GM12878 (cell line): ENCODE measurements around the gene BTF3. TPM values are rescaled to one million over a fixed set of nuclear protein-coding genes. Genes with fewer than 3 reads are reported as not detected.
"Not testable (repeated sequence)": the region's sequence is repeated elsewhere in the genome, so short reads cannot be mapped to it uniquely, and the experiment has no call there.

Experiments
- ATAC-seq: fragments of 200-7000 bp; cut with Tn5 transposase; 3 replicates; pipeline ENCODE4 v1.9.1; 2020; ENCODE audit warnings: mild to moderate bottlenecking, moderate library complexity
- BruUV-seq: library from RNA; stranded (reverse); fragments of 400-500 nt; replicated peaks from 2 replicates; lab custom pipeline; 2021; lab: Mats Ljungman, UMichigan
- CTCF ChIA-PET: fragments of 300-600 bp; sonication (Branson Sonifier 250); formaldehyde crosslinking; extraction: SDS; loops from one replicate; lab custom pipeline; 2021; ENCODE audit warnings: inconsistent platforms; lab: Yijun Ruan, JAX
- POLR2A ChIA-PET: fragments of 350-600 bp; formaldehyde crosslinking; extraction: SDS; loops from one replicate; lab custom pipeline; 2021; ENCODE audit warnings: inconsistent platforms; lab: Charles Lee
- RAD21 ChIA-PET: fragments of 300-600 bp; sonication (Branson Sonifier 250); formaldehyde crosslinking; loops from one replicate; lab custom pipeline; 2023; ENCODE audit warnings: antibody characterized with exemption; ENCODE audit not compliant: unreplicated experiment; lab: Charles Lee
- SMC1A ChIA-PET: fragments of 300-600 bp; sonication (Branson Sonifier 250); formaldehyde crosslinking; loops from one replicate; lab custom pipeline; 2023; ENCODE audit not compliant: unreplicated experiment, uncharacterized antibody; lab: Charles Lee
- DNase-seq: peaks from one replicate; pipeline ENCODE4 v3.0.0-alpha.2; 2011; ENCODE audit warnings: low read depth, low spot score
- FAIRE-seq: peaks from 3 replicates; lab custom pipeline; 2011; peaks lifted over from hg19 to GRCh38; lab: Jason Lieb, UNC
- H2AFZ ChIP-seq: 2 replicates; pipeline ENCODE4 v1.6.0; 2011; ENCODE audit warnings: low read depth, low read length, control low read depth; ENCODE audit not compliant: control insufficient read depth
- H3K27ac ChIP-seq: 2 replicates; pipeline ENCODE4 v1.5.1; 2011; ENCODE audit warnings: control low read depth; ENCODE audit not compliant: control insufficient read depth, insufficient read depth
- H3K27me3 ChIP-seq, 2 experiments: replicated peaks in 1 of 2; 2 replicates each; pipeline versions ENCODE4 v1.6.0 to v1.6.1; 2011; ENCODE audit warnings: low read length in 1 of 2; ENCODE audit not compliant: control insufficient read depth in 2 of 2, insufficient read depth in 2 of 2
- H3K36me3 ChIP-seq, 2 experiments: 2 replicates each; pipeline ENCODE4 v1.5.1; 2011; ENCODE audit warnings: low read length in 1 of 2; ENCODE audit not compliant: control insufficient read depth in 2 of 2, insufficient read depth in 2 of 2
- H3K4me1 ChIP-seq: 2 replicates; pipeline ENCODE4 v1.6.1; 2011; ENCODE audit warnings: mild to moderate bottlenecking, low read length, moderate library complexity, mixed read lengths; ENCODE audit not compliant: control insufficient read depth, insufficient read depth
- H3K4me2 ChIP-seq: 2 replicates; pipeline ENCODE4 v1.6.0; 2011; ENCODE audit warnings: control low read depth; ENCODE audit not compliant: control insufficient read depth, insufficient read depth
- H3K4me3 ChIP-seq: fragments of 200-600 bp; sonication (generic); 2 replicates; pipeline ENCODE4 v1.5.1; 2016
- H3K79me2 ChIP-seq: 2 replicates; pipeline ENCODE4 v1.6.0; 2011; ENCODE audit warnings: low read length; ENCODE audit not compliant: control insufficient read depth, insufficient read depth
- H3K9ac ChIP-seq: 2 replicates; pipeline ENCODE4 v1.8.0; 2011; ENCODE audit warnings: low read length, control low read depth, mixed read lengths; ENCODE audit not compliant: control insufficient read depth, insufficient read depth
- H3K9me3 ChIP-seq: replicated peaks from 3 replicates; pipeline ENCODE4 v1.5.1; 2011; ENCODE audit warnings: mild to moderate bottlenecking, low read length; ENCODE audit not compliant: control insufficient read depth, insufficient read depth
- H4K20me1 ChIP-seq: 2 replicates; pipeline ENCODE4 v1.6.0; 2011; ENCODE audit not compliant: control insufficient read depth, insufficient read depth
- CHD1 ChIP-seq: IDR thresholded peaks from 2 replicates; pipeline ENCODE4 v1.6.1; 2012; ENCODE audit warnings: low read depth, low read length, improper control_type of control experiment
- DPF2 ChIP-seq: fragments of 450-650 bp; IDR thresholded peaks from 2 replicates; pipeline ENCODE4 v1.6.1; 2017; ENCODE audit warnings: mild to moderate bottlenecking
- EP300 ChIP-seq, 2 experiments: fragments of 150-350 bp in 1 of 2; IDR thresholded peaks; 2 replicates each; pipeline ENCODE4 v1.6.1; 2011 to 2012; ENCODE audit warnings: low read depth in 2 of 2, low read length in 2 of 2, borderline replicate concordance in 1 of 2, improper control_type of control experiment in 1 of 2, inconsistent platforms in 1 of 2; ENCODE audit not compliant: control insufficient read depth in 1 of 2
- IRF4 ChIP-seq: IDR thresholded peaks from 2 replicates; pipeline ENCODE4 v1.6.1; 2011; ENCODE audit warnings: low read depth, low read length
- NR2C2 ChIP-seq: IDR thresholded peaks from 2 replicates; pipeline ENCODE4 v1.6.1; 2011; ENCODE audit warnings: borderline replicate concordance, low read depth; ENCODE audit not compliant: control insufficient read depth, insufficient read length
- RUNX3 ChIP-seq: IDR thresholded peaks from 2 replicates; pipeline ENCODE4 v1.6.1; 2012; ENCODE audit warnings: low read length, inconsistent platforms
- SREBF1 ChIP-seq: IDR thresholded peaks from 2 replicates; pipeline ENCODE4 v1.6.1; 2012; ENCODE audit warnings: mild to moderate bottlenecking, low read length
- TCF7 ChIP-seq: IDR thresholded peaks from 2 replicates; pipeline ENCODE4 v1.6.1; 2014; ENCODE audit warnings: antibody characterized with exemption, borderline replicate concordance
- WGBS: methylation state at CpG from one replicate; pipeline ENCODE4 v1.1.6; 2016; ENCODE audit warnings: low lambda C conversion rate; ENCODE audit not compliant: insufficient replicate concordance, insufficient coverage; ENCODE audit errors: missing lambda C conversion rate; 5-methylcytosine and 5-hydroxymethylcytosine counted together
- in situ Hi-C: fragments of 300-500 bp; cut with MboI; formaldehyde crosslinking; loops from 9 replicates; pipeline ENCODE4 v1.14.3; 2018; ENCODE audit warnings: mixed read lengths
- intact Hi-C: fragments of 100-400 bp; cut with micrococcal nuclease; formaldehyde crosslinking; loops from one replicate; pipeline ENCODE4 v1.14.2; 2022; ENCODE audit not compliant: unreplicated experiment
- polyA plus RNA-seq, 11 experiments: library from polyadenylated mRNA; depleted of rRNA in 4 of 11; unstranded in 6 of 11; stranded (reverse) in 5 of 11; fragments of >200 nt; fragmentation: Nextera tagmentation in 4 of 11; fragmentation: Illumina TruSeq in 1 of 11; extraction: Ambion mirVana in 4 of 11; extraction: Trizol in 1 of 11; gene quantifications; 1 replicate in 1 of 11; 2 replicates in 10 of 11; pipeline versions ENCODE4 v1.2.1 to v1.2.3, GENCODE V29; 2011 to 2016; ENCODE audit warnings: inconsistent platforms in 2 of 11, missing spikeins in 2 of 11, low read depth in 1 of 11
- total RNA-seq, 4 experiments: library from RNA; depleted of rRNA in 3 of 4; stranded (reverse); fragments of >200 nt in 3 of 4; fragmentation: Illumina TruSeq in 1 of 4; extraction: Trizol in 1 of 4; gene quantifications; 2 replicates each; pipeline versions ENCODE4 v1.2.1 to v1.2.3, GENCODE V29; 2013 to 2021
- TF ChIP-seq, protein P1 (sequence below): fragments of 450-650 bp; formaldehyde crosslinking; IDR thresholded peaks from 2 replicates; pipeline ENCODE4 v1.4.0; 2022; ENCODE audit warnings: mild to moderate bottlenecking, moderate library complexity
- TF ChIP-seq, protein P2 (sequence below): IDR thresholded peaks from 2 replicates; pipeline ENCODE4 v1.6.1; 2011; ENCODE audit warnings: mild to moderate bottlenecking, low read depth, low read length, moderate library complexity; ENCODE audit not compliant: insufficient replicate concordance
- TF ChIP-seq, protein P3 (sequence below): fragments of 450-650 bp; IDR thresholded peaks from 2 replicates; pipeline ENCODE4 v1.6.1; 2016; ENCODE audit warnings: mild to moderate bottlenecking

BTF3 gene
- total and polyA plus RNA-seq, 10 of the 15 experiments (the other 5 are each of a cell fraction or from before 2014, with no cell fraction given): 492 to 1,650 (median 904) TPM

DNA sequence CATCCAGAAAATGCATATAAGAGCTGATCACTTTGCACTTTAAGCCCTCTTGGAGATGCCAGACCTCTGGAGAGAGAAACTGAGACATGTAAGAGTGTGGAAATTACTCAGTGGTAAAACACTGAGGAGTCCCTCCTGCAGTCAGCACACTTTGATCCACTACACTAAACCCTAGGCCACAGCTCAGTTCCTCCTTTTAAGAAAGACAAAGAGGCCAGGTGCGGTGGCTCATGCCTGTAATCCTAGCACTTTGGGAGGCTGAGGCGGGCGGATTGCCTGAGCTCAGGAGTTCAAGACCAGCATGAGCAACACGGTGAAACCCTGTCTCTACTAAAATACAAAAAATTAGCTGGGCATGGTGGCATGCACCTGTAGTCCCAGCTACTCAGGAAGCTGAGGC is 11.0 kb upstream of the BTF3 start:
- H3K9me3 ChIP-seq, H3K27ac ChIP-seq, H2AFZ ChIP-seq, intact Hi-C loops, DNase-seq, H3K27me3 ChIP-seq, H3K9ac ChIP-seq, H3K4me2 ChIP-seq, in situ Hi-C loops, ATAC-seq, H3K4me3 ChIP-seq, H3K79me2 ChIP-seq, FAIRE-seq, H3K4me1 ChIP-seq, BruUV-seq, H4K20me1 ChIP-seq, H3K36me3 ChIP-seq: not testable (repeated sequence)
- ChIA-PET POLR2A (interaction anchor here (0.5 kb wide), 1 partner anchor 13 kb away, joined by 3 read pairs; no protein-coding TSS in a partner anchor), SMC1A (interaction anchor here (1.1 kb wide), 1 partner anchor 312 kb away, joined by 3 read pairs; no protein-coding TSS in a partner anchor), RAD21 (interaction anchor here (1.2 kb wide), 1 partner anchor 16 kb away, joined by 3 read pairs; no protein-coding TSS in a partner anchor), CTCF (interaction anchor here (0.9 kb wide), 1 partner anchor 31 kb away, joined by 3 read pairs; no protein-coding TSS in a partner anchor)
- WGBS: 69% methylated on average over 4 of the region's 4 CpGs

DNA sequence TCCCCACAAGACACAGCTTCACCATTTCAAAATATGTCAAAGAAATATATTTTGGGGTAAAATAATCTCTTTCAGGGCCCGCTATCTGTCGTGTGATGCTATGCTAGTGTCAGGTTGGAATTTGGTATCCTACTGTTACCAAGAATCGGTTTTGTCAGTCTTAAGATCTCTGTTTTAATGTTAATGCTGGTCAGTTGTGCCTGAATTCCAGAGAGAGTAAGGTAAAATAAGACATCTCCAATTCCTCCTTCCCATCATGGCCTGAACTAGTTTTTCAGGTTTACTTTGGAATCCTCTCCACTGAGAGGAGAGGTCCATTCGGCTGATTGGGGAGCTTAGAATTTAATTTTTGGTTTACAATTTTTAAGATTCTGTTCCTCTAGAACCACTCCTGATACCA is 10.4 kb upstream of the BTF3 start:
- ChIA-PET RAD21 (no interaction called here), CTCF (interaction anchor here (1.2 kb wide), 1 partner anchor 9 kb away, joined by 3 read pairs; no protein-coding TSS in a partner anchor), SMC1A (interaction anchor here (1.1 kb wide), 1 partner anchor 312 kb away, joined by 3 read pairs; no protein-coding TSS in a partner anchor), POLR2A (interaction anchor here (0.5 kb wide), 1 partner anchor 14 kb away, joined by 3 read pairs; no protein-coding TSS in a partner anchor)
- intact Hi-C loops (no loop called here), in situ Hi-C loops (no loop called here)
- ATAC-seq (no peak), DNase-seq (no peak), FAIRE-seq (no peak)
- H3K79me2 ChIP-seq: no peaks in the 10 kb centered on the region
- no TSS peak for BruUV-seq
- no peak overlapping the region for H2AFZ ChIP-seq
- WGBS: 57% methylated on average over 4 of the region's 4 CpGs
- no peaks in the 10 kb centered on the region for H4K20me1 ChIP-seq
- no peaks in the 10 kb centered on the region for H3K9me3 ChIP-seq
- H3K4me1 ChIP-seq: no peaks in the 10 kb centered on the region
- peaks cover 0 to 4% of the 10 kb centered on the region in 2 experiments; a peak in 2 of 4 replicates for H3K27me3 ChIP-seq
- H3K4me3 ChIP-seq: no peak overlapping the region
- H3K4me2 ChIP-seq: no peak overlapping the region
- no peak overlapping the region for H3K9ac ChIP-seq
- H3K27ac ChIP-seq: no peak overlapping the region
- TF ChIP-seq IRF4: no peak
- TF ChIP-seq, protein P1, sequence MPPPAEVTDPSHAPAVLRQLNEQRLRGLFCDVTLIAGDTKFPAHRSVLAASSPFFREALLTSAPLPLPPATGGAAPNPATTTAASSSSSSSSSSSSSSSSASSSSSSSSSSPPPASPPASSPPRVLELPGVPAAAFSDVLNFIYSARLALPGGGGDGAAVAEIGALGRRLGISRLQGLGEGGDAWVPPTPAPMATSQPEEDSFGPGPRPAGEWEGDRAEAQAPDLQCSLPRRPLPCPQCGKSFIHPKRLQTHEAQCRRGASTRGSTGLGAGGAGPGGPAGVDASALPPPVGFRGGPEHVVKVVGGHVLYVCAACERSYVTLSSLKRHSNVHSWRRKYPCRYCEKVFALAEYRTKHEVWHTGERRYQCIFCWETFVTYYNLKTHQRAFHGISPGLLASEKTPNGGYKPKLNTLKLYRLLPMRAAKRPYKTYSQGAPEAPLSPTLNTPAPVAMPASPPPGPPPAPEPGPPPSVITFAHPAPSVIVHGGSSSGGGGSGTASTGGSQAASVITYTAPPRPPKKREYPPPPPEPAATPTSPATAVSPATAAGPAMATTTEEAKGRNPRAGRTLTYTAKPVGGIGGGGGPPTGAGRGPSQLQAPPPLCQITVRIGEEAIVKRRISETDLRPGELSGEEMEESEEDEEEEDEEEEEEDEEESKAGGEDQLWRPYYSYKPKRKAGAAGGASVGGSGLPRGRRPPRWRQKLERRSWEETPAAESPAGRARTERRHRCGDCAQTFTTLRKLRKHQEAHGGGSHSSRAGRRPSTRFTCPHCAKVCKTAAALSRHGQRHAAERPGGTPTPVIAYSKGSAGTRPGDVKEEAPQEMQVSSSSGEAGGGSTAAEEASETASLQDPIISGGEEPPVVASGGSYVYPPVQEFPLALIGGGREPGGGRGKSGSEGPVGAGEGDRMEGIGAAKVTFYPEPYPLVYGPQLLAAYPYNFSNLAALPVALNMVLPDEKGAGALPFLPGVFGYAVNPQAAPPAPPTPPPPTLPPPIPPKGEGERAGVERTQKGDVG: no peak
- TF ChIP-seq CHD1: no peak
- TF ChIP-seq DPF2: no peak
- TF ChIP-seq EP300 (IDR thresholded peaks at IDR 0.05; ENCODE audit: borderline replicate concordance in 1 of 2, control insufficient read depth in 1 of 2, low read depth in 2 of 2, low read length in 2 of 2): no peak
- TF ChIP-seq SREBF1: no peak
- TF ChIP-seq TCF7: no peak
- TF ChIP-seq NR2C2: no peak
- TF ChIP-seq, protein P2, sequence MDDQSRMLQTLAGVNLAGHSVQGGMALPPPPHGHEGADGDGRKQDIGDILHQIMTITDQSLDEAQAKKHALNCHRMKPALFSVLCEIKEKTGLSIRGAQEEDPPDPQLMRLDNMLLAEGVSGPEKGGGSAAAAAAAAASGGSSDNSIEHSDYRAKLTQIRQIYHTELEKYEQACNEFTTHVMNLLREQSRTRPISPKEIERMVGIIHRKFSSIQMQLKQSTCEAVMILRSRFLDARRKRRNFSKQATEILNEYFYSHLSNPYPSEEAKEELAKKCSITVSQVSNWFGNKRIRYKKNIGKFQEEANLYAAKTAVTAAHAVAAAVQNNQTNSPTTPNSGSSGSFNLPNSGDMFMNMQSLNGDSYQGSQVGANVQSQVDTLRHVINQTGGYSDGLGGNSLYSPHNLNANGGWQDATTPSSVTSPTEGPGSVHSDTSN: no peak
- no peak for TF ChIP-seq RUNX3
- TF ChIP-seq, protein P3, sequence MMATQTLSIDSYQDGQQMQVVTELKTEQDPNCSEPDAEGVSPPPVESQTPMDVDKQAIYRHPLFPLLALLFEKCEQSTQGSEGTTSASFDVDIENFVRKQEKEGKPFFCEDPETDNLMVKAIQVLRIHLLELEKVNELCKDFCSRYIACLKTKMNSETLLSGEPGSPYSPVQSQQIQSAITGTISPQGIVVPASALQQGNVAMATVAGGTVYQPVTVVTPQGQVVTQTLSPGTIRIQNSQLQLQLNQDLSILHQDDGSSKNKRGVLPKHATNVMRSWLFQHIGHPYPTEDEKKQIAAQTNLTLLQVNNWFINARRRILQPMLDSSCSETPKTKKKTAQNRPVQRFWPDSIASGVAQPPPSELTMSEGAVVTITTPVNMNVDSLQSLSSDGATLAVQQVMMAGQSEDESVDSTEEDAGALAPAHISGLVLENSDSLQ: no peak
- H3K36me3 ChIP-seq: no peaks in the 10 kb centered on the region
